HL-60 (cell line): ENCODE measurements around the gene DTX1.

Experiments
- DNase-seq, 2 experiments: peaks; one replicate each; pipeline ENCODE4 v3.0.0-alpha.2; 2010 to 2020; ENCODE audit warnings: low read depth in 1 of 2, low spot score in 1 of 2
- H3K27ac ChIP-seq: fragments of 250-450 bp; sonication (Bioruptor Pico); replicated peaks from 2 replicates; pipeline ENCODE4 v1.5.1; 2020; ENCODE audit warnings: mild to moderate bottlenecking, moderate library complexity
- H3K27me3 ChIP-seq: fragments of 250-450 bp; sonication (Bioruptor Pico); 2 replicates; pipeline ENCODE4 v1.5.1; 2021; ENCODE audit warnings: mild to moderate bottlenecking, moderate library complexity; ENCODE audit not compliant: insufficient read depth, poor library complexity, severe bottlenecking
- H3K4me3 ChIP-seq: replicated peaks from 2 replicates; pipeline ENCODE4 v1.5.1; 2011; ENCODE audit warnings: mild to moderate bottlenecking, control low read depth, low read length; ENCODE audit not compliant: insufficient read depth
- GABPA ChIP-seq: IDR thresholded peaks from 2 replicates; pipeline ENCODE4 v1.6.1; 2012; ENCODE audit warnings: low read depth
- POLR2AphosphoS5 ChIP-seq: IDR thresholded peaks from 2 replicates; pipeline ENCODE4 v1.6.1; 2012; ENCODE audit warnings: low read depth
- SPI1 ChIP-seq: IDR thresholded peaks from 2 replicates; pipeline ENCODE4 v1.6.1; 2012; ENCODE audit warnings: low read depth, mild to moderate bottlenecking, borderline replicate concordance
- TF ChIP-seq, protein P1 (sequence below): IDR thresholded peaks from 2 replicates; pipeline ENCODE4 v1.6.1; 2012; ENCODE audit warnings: low read depth; ENCODE audit not compliant: insufficient replicate concordance
- TF ChIP-seq, protein P2 (sequence below): IDR thresholded peaks from one replicate; pipeline ENCODE4 v1.5.1; 2011; ENCODE audit warnings: low read length, control low read depth, inconsistent platforms; ENCODE audit not compliant: insufficient read depth

The DTX1 gene

DNA sequence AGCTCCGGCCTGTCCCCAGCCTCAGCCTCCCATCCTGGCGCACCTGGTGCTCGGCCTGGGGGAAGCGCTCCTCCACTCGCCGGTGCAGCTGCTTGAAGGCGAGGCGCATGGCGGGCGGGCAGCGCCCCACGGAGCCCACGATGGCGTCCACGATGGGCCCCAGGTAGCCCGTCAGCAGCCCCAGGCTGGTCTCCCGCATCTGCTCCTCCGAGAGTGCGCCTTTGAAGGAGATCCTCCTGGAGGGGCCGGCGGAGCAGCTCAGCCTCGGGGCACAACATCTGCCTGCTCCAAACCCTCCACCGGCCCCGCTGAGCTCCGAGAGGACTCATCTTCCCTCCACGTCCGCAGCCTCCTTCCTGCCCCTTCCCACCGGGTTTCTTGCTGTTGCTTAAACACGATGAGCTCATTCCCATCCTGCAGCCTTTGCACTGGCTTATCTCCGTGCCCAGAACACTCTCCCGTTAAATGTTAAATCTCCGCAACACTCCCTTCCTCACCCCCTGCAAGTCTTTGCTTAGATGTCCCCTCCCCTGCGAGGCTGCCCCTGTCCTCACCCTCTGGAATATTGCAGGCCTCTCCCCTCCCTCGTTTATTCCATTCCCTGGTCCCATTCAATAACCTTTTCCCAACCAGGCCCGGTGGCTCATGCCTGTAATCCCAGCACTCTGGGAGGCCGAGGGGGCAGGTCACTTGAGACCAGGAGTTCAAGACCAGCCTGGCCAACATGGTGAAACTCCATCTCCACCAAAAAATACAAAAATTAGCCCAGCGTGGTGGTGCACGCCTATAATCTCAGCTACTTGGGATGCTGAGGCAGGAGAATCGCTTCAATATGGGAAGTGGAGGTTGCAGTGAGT is 55.7 kb downstream of the DTX1 start:
- Histone ChIP-seq H3K27me3 (no peaks in the 10 kb centered on the region), H3K27ac (no peak overlapping the region), H3K4me3 (no peak overlapping the region)
- no peak for DNase-seq
- no peak for TF ChIP-seq SPI1
- TF ChIP-seq, protein P1, sequence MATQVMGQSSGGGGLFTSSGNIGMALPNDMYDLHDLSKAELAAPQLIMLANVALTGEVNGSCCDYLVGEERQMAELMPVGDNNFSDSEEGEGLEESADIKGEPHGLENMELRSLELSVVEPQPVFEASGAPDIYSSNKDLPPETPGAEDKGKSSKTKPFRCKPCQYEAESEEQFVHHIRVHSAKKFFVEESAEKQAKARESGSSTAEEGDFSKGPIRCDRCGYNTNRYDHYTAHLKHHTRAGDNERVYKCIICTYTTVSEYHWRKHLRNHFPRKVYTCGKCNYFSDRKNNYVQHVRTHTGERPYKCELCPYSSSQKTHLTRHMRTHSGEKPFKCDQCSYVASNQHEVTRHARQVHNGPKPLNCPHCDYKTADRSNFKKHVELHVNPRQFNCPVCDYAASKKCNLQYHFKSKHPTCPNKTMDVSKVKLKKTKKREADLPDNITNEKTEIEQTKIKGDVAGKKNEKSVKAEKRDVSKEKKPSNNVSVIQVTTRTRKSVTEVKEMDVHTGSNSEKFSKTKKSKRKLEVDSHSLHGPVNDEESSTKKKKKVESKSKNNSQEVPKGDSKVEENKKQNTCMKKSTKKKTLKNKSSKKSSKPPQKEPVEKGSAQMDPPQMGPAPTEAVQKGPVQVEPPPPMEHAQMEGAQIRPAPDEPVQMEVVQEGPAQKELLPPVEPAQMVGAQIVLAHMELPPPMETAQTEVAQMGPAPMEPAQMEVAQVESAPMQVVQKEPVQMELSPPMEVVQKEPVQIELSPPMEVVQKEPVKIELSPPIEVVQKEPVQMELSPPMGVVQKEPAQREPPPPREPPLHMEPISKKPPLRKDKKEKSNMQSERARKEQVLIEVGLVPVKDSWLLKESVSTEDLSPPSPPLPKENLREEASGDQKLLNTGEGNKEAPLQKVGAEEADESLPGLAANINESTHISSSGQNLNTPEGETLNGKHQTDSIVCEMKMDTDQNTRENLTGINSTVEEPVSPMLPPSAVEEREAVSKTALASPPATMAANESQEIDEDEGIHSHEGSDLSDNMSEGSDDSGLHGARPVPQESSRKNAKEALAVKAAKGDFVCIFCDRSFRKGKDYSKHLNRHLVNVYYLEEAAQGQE = no peak
- TF ChIP-seq, protein P2, sequence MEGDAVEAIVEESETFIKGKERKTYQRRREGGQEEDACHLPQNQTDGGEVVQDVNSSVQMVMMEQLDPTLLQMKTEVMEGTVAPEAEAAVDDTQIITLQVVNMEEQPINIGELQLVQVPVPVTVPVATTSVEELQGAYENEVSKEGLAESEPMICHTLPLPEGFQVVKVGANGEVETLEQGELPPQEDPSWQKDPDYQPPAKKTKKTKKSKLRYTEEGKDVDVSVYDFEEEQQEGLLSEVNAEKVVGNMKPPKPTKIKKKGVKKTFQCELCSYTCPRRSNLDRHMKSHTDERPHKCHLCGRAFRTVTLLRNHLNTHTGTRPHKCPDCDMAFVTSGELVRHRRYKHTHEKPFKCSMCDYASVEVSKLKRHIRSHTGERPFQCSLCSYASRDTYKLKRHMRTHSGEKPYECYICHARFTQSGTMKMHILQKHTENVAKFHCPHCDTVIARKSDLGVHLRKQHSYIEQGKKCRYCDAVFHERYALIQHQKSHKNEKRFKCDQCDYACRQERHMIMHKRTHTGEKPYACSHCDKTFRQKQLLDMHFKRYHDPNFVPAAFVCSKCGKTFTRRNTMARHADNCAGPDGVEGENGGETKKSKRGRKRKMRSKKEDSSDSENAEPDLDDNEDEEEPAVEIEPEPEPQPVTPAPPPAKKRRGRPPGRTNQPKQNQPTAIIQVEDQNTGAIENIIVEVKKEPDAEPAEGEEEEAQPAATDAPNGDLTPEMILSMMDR = no peak
- TF ChIP-seq POLR2AphosphoS5 = no peak
- TF ChIP-seq GABPA = no peak

DNA sequence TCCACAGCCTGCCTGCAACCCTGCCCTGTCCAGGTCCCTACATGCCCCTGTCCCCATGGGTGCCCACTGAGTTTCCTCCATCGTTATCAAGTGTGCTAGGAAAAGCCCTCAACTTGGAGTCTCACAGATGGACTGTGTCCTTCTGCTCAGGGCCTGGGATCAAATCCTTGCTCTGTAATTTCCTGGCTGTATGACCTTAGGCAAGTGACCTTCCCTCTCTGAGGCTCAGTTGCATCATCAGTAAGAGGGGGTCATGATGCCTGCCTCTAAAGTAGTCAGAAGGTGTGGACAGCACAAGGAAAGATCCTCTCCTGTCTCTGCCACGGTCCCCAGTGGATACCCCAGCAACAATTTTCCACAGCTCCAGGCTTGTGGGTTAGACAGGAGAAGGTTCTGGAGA is 56.9 kb downstream of the DTX1 start:
- TF ChIP-seq, protein P1 = no peak
- TF ChIP-seq, protein P2 = no peak
- TF ChIP-seq GABPA (no peak), POLR2AphosphoS5 (no peak), SPI1 (no peak)
- Histone ChIP-seq H3K27me3 (no peaks in the 10 kb centered on the region), H3K27ac (no peak overlapping the region), H3K4me3 (no peak overlapping the region)
- DNase-seq = no peak

DNA sequence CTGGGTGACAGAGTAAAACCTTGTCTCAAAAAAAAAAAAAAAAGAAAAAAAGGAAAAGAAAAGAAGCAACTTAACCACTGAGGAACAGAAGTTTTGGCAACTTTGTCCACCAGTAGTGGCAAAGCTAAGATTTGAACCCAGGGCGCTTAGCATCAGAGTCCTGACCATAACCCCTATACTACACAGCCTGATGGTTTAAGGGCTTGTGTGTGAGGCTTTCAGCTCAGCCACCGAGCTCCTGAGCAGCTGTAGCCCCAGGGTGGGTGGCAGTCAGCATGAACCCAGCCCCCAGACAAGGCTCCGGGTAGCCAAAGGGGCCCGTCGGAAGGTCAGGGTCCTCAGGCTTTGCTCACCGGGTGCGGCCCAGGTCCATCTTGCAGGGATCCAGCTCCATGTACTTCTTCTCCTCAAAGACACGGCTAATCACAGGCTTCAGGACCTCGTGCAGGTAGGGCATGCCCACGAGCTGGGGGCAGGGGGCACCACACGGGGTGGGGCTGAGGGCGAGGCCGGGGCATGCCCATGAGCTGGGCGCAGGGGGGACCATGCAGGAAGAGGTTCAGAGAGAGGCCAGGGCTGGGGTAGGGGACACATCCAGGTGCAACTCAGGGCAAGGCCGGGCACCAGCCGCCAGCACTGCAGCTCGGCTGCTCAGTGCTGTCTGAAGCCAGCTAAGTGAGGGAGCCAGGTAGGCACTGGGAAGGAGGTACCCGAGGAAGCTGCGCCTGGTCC is 58.1 kb downstream of the DTX1 start:
- no peak overlapping the region for H3K27ac ChIP-seq
- no peak for DNase-seq
- H3K4me3 ChIP-seq = no peak overlapping the region
- no peak for TF ChIP-seq POLR2AphosphoS5
- TF ChIP-seq GABPA = no peak
- TF ChIP-seq, protein P2 = no peak
- TF ChIP-seq SPI1 = no peak
- TF ChIP-seq, protein P1 = no peak
- no peaks in the 10 kb centered on the region for H3K27me3 ChIP-seq
